ENCODE data around the gene PPP2R2D.

Gene PPP2R2D

DNA sequence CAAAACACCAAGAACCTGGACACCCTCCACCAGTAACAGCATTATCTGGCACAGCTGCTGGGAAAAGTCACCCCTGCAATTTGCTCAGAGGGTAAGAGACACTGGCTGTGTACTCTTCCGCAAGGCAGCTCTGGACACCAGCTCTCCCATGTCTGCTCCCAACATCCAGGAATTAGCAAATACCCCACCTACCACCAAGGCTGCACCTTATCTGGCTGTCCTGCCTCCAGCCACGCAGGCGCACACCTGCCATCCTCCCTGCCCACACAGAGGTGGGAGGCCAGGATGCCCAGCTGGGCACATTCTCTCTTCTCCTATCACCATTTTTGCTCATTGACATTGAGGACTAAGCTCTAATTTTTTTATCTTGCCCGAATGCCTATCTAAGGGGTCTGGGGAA, 101.2 kb downstream of the PPP2R2D start:
- TF ChIP-seq, protein P1, sequence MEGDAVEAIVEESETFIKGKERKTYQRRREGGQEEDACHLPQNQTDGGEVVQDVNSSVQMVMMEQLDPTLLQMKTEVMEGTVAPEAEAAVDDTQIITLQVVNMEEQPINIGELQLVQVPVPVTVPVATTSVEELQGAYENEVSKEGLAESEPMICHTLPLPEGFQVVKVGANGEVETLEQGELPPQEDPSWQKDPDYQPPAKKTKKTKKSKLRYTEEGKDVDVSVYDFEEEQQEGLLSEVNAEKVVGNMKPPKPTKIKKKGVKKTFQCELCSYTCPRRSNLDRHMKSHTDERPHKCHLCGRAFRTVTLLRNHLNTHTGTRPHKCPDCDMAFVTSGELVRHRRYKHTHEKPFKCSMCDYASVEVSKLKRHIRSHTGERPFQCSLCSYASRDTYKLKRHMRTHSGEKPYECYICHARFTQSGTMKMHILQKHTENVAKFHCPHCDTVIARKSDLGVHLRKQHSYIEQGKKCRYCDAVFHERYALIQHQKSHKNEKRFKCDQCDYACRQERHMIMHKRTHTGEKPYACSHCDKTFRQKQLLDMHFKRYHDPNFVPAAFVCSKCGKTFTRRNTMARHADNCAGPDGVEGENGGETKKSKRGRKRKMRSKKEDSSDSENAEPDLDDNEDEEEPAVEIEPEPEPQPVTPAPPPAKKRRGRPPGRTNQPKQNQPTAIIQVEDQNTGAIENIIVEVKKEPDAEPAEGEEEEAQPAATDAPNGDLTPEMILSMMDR (IDR thresholded peaks at IDR 0.05; ENCODE audit: insufficient read depth, low read depth, low read length, missing control alignments): no peak
- DNase-seq (ENCODE audit: low read depth): no peak
- no peak overlapping the region for H3K4me3 ChIP-seq (ENCODE audit: low read depth, low read length)

GRCh38 chr10:132003282-132003924, 102.6 kb downstream of the PPP2R2D start:
- no peak for DNase-seq (ENCODE audit: low read depth)
- H3K4me3 ChIP-seq (ENCODE audit: low read depth, low read length): no peak overlapping the region
- TF ChIP-seq, protein P1 (IDR thresholded peaks at IDR 0.05; ENCODE audit: insufficient read depth, low read depth, low read length, missing control alignments): no peak

GRCh38 chr10:132004052-132004451, 103.2 kb downstream of the PPP2R2D start:
- DNase-seq (ENCODE audit: low read depth): no peak

DNA sequence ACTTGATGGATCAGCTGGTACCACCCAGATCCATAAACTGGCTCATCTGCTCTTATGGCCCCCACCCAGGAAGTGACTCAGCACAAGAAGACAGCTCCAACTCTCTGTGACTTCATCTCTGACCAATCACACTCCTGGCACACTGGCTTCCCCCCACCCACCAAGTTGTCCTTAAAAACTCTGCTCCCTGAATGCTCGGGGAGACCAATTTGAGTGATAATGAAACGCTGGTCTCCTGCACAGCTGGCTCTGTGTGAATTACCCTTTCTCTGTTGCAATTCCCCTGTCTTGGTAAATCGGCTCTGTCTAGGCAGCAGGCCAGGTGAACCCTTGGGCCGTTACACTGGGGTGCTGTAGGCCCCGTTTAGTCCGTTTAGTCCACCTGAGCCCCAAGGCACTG, 104.3 kb downstream of the PPP2R2D start:
- DNase-seq (ENCODE audit: low read depth): no peak
- TF ChIP-seq, protein P1 (IDR thresholded peaks at IDR 0.05; ENCODE audit: insufficient read depth, low read depth, low read length, missing control alignments): no peak

More at GRCh38 chr10:132004052-132004451, 103.2 kb downstream of the PPP2R2D start:
- TF ChIP-seq, protein P1 (IDR thresholded peaks at IDR 0.05; ENCODE audit: insufficient read depth, low read depth, low read length, missing control alignments): no peak
- H3K4me3 ChIP-seq (ENCODE audit: low read depth, low read length): no peak overlapping the region

GRCh38 chr10:132006966-132007365, 106.2 kb downstream of the PPP2R2D start:
- TF ChIP-seq, protein P1 (IDR thresholded peaks at IDR 0.05; ENCODE audit: insufficient read depth, low read depth, low read length, missing control alignments): no peak
- no peak for DNase-seq (ENCODE audit: low read depth)
- H3K4me3 ChIP-seq (ENCODE audit: low read depth, low read length): no peak overlapping the region

More for the DNA sequence above, 104.3 kb downstream of the PPP2R2D start:
- H3K4me3 ChIP-seq (ENCODE audit: low read depth, low read length): no peak overlapping the region

GRCh38 chr10:132007681-132008080, 106.9 kb downstream of the PPP2R2D start:
- no peak overlapping the region for H3K4me3 ChIP-seq (ENCODE audit: low read depth, low read length)
- no peak for DNase-seq (ENCODE audit: low read depth)
- TF ChIP-seq, protein P1 (IDR thresholded peaks at IDR 0.05; ENCODE audit: insufficient read depth, low read depth, low read length, missing control alignments): no peak

Measured in GM12865 (cell line).